Activated T-helper 1 cell treated with anti-CD3 and anti-CD28 coated beads, Interleukin-2, amount 50 U/mL, for 16 hours (primary cell): ENCODE data around the gene FOXQ1.

Source experiments
- DNase-seq, 2 donors: peaks; one replicate each; pipeline ENCODE4 v3.0.0-alpha.2; 2020; ENCODE audit warnings: low read depth in 1 of 2, low spot score in 1 of 2

The FOXQ1 gene

GRCh38 chr6:1290086-1290485 is 21.8 kb upstream of the FOXQ1 start:
- no peak for DNase-seq

DNA sequence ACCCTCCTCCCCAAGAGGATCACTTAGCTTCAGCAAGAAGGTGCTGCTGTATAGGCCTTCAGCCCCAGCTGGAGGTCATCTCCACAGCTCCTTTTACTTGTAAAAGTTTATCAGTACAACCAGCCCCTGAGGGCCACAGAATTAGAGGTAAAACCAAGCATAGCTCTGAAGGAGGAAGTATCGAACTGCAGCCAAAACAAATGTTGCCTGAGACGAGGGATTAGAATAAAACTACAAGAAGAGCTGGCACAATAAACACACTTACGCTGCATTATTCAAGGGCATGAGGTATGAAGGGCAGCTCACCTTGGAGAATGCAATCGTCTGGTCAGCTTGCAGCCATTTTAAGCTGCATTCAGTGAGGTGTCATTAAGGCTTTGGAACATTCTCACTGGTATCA is 21.1 kb upstream of the FOXQ1 start:
- no peak for DNase-seq

DNA sequence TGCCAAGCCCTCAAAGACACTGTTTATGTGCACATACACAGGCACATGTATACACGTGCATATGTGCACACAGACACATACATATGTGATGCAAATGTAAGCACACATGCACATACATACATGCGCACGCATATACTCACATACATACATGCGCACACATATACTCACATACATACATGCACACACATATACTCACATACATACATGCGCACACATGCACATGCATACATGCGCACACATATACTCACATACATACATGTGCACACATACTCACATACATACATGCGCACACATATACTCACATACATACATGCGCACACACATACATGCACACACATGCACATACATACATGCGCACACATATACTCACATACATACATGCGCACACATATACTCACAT is 20.5 kb upstream of the FOXQ1 start:
- DNase-seq = no peak

DNA sequence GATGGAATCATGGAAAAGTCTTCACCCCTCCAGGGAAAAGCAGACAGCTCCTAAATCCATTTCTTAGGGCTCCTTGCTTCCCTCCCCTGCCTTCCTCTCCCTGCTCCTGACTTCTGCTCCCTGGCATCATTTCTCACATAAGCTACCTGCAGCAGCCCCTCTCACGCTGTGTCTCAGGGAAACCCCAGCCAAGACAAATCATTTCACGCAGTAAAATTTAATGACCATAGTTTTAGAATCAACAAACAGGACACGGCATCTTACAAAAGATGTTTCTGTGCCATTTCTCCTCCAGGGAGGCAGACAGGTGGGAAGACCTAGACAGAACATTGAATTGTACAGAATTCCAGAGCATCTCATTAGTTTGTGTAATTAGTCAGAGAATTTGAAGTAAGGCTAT is 16.5 kb upstream of the FOXQ1 start:
- DNase-seq = no peak

- DNase-seq = no peak
These were observed 15.8 kb upstream of the FOXQ1 start for GRCh38 chr6:1296079-1296478.

DNA sequence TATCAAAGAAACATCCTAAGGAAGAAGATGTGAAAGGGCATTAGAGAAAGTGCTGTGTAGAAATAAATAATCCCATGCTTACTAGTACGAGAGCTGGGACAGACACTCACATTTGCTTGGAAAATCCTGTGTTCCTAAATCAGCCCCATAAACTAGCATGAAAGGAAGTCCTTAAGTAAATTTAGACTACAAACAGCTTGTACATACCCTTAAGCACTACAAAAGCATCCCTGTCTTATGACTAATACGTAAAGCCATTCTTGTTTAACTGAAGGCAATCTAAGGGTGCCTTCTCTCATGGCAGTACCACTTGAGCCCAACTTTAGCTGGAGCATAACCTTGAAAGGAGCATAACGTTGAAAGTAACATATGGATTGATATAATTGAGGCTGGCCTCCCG is 15.4 kb upstream of the FOXQ1 start:
- no peak for DNase-seq

- DNase-seq = no peak
These were observed 14.2 kb upstream of the FOXQ1 start for GRCh38 chr6:1297746-1298145.

DNA sequence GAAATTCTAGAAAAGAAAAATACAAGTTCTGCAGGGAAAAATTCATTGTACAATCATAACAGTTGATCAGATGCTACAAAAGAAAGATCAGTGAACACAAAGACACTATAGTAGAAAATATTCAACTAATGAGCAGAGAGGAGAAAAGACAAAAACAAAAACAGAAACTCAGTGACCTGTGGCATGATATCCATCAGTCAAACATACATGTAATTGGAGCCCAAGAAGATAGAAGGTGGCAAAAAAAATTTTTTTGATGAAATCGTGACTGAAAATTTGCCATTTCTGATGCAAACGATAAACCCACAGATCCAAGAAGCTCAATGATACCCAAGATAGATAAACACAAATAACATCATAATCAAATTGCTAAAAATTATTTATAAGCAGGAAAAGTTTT is 13.1 kb upstream of the FOXQ1 start:
- DNase-seq = no peak

- no peak for DNase-seq
These were observed 5.8 kb upstream of the FOXQ1 start for GRCh38 chr6:1306133-1306532.

- DNase-seq = no peak
These were observed 2.5 kb upstream of the FOXQ1 start for GRCh38 chr6:1309366-1309765.

DNA sequence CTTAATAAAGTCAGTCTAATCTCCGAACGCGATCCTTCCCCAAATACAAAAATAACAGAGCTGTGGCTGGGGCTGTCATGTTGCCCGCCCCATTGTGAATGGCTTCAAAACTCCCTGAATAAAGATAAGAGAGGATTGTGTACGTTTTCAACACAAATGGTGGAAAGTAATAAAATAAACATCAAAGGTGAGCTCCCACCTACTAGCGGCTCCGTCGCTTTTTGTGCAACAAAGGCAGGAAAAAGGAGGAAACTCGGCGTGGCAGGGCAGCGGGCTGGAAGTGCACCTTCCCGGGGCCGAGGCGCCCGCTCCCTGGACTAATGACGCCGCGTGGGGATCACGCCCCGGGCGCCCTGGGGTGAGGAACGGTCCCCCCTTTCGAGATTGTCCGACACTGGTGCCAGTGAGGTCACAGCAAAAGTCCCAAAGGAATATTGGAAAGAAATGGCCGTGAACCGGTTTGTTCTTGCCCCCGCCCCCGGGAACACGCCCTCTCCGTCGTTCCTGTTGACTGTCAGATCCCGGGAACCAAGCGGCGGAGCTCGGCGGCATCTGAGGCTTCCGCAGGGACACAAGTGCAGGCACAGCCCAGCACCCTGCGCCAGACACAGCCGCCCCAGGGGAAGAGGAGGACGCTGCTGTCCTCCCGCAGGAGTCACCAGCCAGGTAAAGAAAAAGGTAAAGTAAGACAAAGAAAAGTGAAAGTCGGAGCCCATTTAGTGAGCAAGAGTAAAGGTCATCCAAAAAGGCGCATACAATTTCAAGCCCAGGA is 1.1 kb upstream of the FOXQ1 start:
- no peak for DNase-seq

DNA sequence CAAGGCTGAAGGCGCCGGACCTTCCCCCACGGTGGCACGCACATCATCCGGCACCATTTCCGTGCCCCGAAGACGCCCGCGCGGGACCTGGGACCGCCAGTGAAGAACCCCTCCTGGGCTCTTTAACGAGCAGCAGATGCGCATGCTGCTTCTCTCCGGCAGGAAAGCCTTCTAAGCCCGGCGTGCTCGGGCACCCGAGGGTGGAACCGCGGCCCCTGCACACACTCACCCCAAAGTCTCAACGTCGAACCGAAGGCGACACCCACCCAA is 240 bp downstream of the FOXQ1 start:
- no peak for DNase-seq

GRCh38 chr6:1312473-1313367 is 822 bp downstream of the FOXQ1 start:
- no peak for DNase-seq

- DNase-seq = no peak
These were observed 1.5 kb downstream of the FOXQ1 start for GRCh38 chr6:1313384-1313766.

DNA sequence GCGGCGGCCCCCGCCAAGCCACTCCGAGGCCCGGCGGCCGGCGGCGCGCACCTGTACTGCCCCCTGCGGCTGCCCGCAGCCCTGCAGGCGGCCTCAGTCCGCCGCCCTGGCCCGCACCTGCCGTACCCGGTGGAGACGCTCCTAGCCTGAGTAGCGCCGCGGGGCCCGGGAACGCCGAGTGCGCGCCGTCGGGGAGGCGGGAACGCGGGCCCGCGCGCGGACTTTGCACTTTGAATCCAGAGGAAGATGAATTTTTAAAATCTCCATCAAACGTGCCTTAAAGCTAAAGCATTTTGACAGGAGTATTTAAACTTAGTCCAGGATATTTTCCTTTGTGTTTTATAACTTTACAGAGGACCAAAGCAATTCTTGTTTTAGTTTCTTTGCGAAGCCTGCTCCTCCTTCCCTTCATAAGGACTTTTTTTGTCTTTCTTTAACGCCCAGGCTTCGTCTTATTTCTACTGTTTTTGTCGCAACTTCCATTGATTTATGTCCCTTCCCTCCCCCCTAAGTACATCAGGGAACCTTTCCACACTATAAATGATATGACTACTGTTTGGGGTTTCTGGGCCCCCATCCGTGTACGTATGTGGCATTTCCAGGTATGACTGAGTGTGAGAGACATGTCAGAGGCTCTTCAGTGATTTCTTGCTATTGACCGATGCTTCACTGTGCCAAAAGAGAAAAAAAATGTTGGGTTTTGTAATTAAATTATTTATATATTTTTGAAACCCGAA is 2.0 kb downstream of the FOXQ1 start:
- DNase-seq = no peak

DNA sequence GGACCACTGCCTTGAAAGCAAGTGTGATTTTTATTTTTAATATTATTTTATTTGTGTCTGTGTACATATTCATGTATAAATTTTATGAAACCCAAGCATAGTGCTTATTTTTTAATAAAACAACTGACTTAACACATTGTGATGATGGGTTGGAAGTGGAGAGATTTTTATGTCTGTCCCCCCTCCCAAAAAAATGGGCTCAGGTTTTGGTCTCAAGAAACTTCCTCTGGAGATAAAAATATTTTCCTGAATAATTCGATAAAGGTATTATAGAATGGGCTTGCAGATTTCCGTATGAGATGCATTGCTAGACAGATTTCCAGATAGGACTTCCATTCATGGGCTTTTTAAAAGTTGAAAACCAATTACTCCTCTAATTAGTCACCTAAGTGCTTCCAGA is 2.7 kb downstream of the FOXQ1 start:
- DNase-seq = no peak

DNA sequence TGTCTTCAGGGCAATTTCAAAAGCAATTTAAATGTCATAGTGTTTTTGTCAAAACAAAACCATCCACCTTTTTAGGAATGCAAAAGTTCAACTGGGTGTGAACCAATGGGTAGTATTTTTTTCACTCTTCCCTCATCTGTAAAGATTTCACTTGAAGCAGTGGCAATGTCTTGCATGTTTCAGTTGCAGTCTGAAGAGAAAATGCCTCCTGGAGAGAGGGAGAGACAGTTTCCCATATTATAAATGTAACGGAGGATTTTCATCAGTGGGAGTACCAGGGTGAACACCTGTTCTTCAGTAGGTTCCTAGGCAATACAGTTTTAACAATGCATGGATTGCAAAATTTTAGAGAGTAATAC is 3.3 kb downstream of the FOXQ1 start:
- DNase-seq = no peak

GRCh38 chr6:1315560-1316386 is 3.9 kb downstream of the FOXQ1 start:
- no peak for DNase-seq

- DNase-seq = no peak
These were observed 4.6 kb downstream of the FOXQ1 start for GRCh38 chr6:1316489-1316971.

DNA sequence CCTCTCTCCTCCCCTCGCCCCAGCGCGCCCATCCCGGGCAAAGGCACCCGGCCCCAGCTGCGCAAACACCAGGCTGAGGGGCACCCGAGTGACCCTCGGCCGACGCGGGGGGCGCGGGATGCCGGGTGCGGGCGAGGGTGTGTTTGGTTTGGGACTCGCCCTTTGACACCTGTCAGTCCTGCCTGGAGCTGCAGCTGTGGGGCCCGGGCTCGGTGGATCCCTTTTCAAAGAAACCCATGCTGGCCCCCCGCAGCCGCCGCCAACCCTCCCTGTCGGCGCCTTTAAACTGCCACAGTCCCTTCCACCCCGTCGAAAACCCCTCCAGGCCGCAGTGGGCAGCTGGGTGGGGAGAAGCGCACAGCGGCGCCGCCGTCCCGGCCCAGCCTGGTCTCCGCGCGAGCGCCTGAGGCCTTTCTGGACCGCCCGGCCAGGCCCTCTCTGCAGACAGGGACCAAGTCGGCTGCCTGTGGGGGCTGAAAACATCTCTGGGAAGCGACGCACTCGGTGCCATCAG is 5.5 kb downstream of the FOXQ1 start:
- DNase-seq = no peak

- no peak for DNase-seq
These were observed 6.1 kb downstream of the FOXQ1 start for GRCh38 chr6:1318036-1318435.
